Uterus (tissue), 4 donors: ENCODE measurements around the gene SKA2. TPM values are rescaled to one million over a fixed set of nuclear protein-coding genes. Genes with fewer than 3 reads are reported as not detected.
A peak's percentile ranks its signal among the peaks of the same experiment; 100 is the strongest.

Experiments used
- DNase-seq, 2 donors: peaks; one replicate each; pipeline ENCODE4 v3.0.0-alpha.2; 2019 to 2020
- H3K27ac ChIP-seq, 2 donors: fragments of 200-600 bp; sonication (generic); 1 replicate in 1 of 2; 2 replicates in 1 of 2; pipeline ENCODE4 v1.5.1; 2016 to 2018
- H3K27me3 ChIP-seq, 2 donors: fragments of 200-600 bp; sonication (generic); one replicate each; pipeline ENCODE4 v1.5.1; 2018 to 2019; ENCODE audit warnings: control low read depth in 1 of 2
- H3K36me3 ChIP-seq, 2 donors: fragments of 200-600 bp; sonication (generic); one replicate each; pipeline ENCODE4 v1.5.1; 2019; ENCODE audit warnings: control low read depth in 1 of 2
- H3K4me1 ChIP-seq, 2 donors: fragments of 200-600 bp; sonication (generic); one replicate each; pipeline ENCODE4 v1.5.1; 2018 to 2019; ENCODE audit warnings: control low read depth in 1 of 2
- H3K4me3 ChIP-seq, 2 donors: fragments of 200-600 bp; sonication (generic); 1 replicate in 1 of 2; 2 replicates in 1 of 2; pipeline ENCODE4 v1.5.1; 2018 to 2019; ENCODE audit warnings: mild to moderate bottlenecking in 1 of 2
- H3K9me3 ChIP-seq, 2 donors: fragments of 200-600 bp; sonication (generic); one replicate each; pipeline ENCODE4 v1.5.1; 2019; ENCODE audit warnings: control low read depth in 1 of 2
- CTCF ChIP-seq, 4 experiments: fragments of 200-600 bp in 2 of 4; fragments of 450-650 bp in 2 of 4; sonication (generic) in 2 of 4; IDR thresholded peaks; one replicate each; pipeline ENCODE4 v1.5.1; 2016 to 2019; ENCODE audit warnings: antibody characterized with exemption in 4 of 4, mild to moderate bottlenecking in 2 of 4, moderate library complexity in 1 of 4
- POLR2A ChIP-seq, 2 donors: fragments of 450-650 bp; IDR thresholded peaks; one replicate each; pipeline ENCODE4 v1.6.1; 2016; ENCODE audit warnings: antibody characterized with exemption in 2 of 2, mild to moderate bottlenecking in 1 of 2, moderate library complexity in 1 of 2
- intact Hi-C: fragments of 100-400 bp; cut with DNase I; formaldehyde crosslinking; loops from one replicate; pipeline ENCODE4 v1.15.1; 2023; ENCODE audit warnings: low total_unique reads
- total RNA-seq, 4 donors: library from RNA; depleted of rRNA in 3 of 4; stranded (reverse); fragments of >200 nt in 3 of 4; gene quantifications; one replicate each; pipeline versions ENCODE4 v1.1.0 to v1.2.4, GENCODE V29; 2014 to 2023
- donor health status: DM: yes; HTN: yes; CAD: no.

Gene SKA2
- total RNA-seq, 4 donors from 2014 or later = 20.6 to 99.8 (median 33.0) TPM

GRCh38 chr17:59105852-59106462 is 49.0 kb downstream of the SKA2 start:
- DNase-seq = peak; percentile 57 to 59
- no peak for TF ChIP-seq CTCF (IDR thresholded peaks at IDR 0.05)
- no peak for TF ChIP-seq POLR2A (IDR thresholded peaks at IDR 0.05)
- Histone ChIP-seq H3K27me3 (no peaks in the 10 kb centered on the region), H3K4me1 (no peaks in the 10 kb centered on the region), H3K36me3 (no peaks in the 10 kb centered on the region), H3K4me3 (peak overlapping the region; percentile 79 to 83), H3K27ac (peak overlapping the region; percentile 82), H3K9me3 (no peaks in the 10 kb centered on the region)
- intact Hi-C loops = no loop called here

GRCh38 chr17:59101178-59101577 is 53.8 kb downstream of the SKA2 start:
- DNase-seq = no peak
- TF ChIP-seq CTCF (IDR thresholded peaks at IDR 0.05) = no peak
- no peak for TF ChIP-seq POLR2A (IDR thresholded peaks at IDR 0.05)
- no peaks in the 10 kb centered on the region for H3K27me3 ChIP-seq
- H3K4me3 ChIP-seq = no peak overlapping the region
- H3K27ac ChIP-seq = no peak overlapping the region
- H3K36me3 ChIP-seq = no peaks in the 10 kb centered on the region
- no peaks in the 10 kb centered on the region for H3K4me1 ChIP-seq
- no peaks in the 10 kb centered on the region for H3K9me3 ChIP-seq
- intact Hi-C loops = no loop called here

- Histone ChIP-seq H3K27me3 (no peaks in the 10 kb centered on the region), H3K27ac (no peak overlapping the region), H3K9me3 (no peaks in the 10 kb centered on the region), H3K4me3 (no peak overlapping the region), H3K4me1 (peaks cover 0 to 4% of the 10 kb centered on the region in 2 donors), H3K36me3 (no peaks in the 10 kb centered on the region)
- no peak for DNase-seq
- intact Hi-C loops = no loop called here
- TF ChIP-seq CTCF (IDR thresholded peaks at IDR 0.05) (no peak), POLR2A (IDR thresholded peaks at IDR 0.05) (no peak)
Observed at GRCh38 chr17:59097876-59098275, 57.1 kb downstream of the SKA2 start.

GRCh38 chr17:59094861-59095530 is 60.0 kb downstream of the SKA2 start:
- DNase-seq = no peak
- Histone ChIP-seq H3K4me3 (no peak overlapping the region), H3K27ac (no peak overlapping the region), H3K4me1 (peaks cover 0 to 4% of the 10 kb centered on the region in 2 donors), H3K36me3 (no peaks in the 10 kb centered on the region), H3K27me3 (no peaks in the 10 kb centered on the region), H3K9me3 (no peaks in the 10 kb centered on the region)
- intact Hi-C loops = no loop called here
- TF ChIP-seq CTCF (IDR thresholded peaks at IDR 0.05) = no peak
- TF ChIP-seq POLR2A (IDR thresholded peaks at IDR 0.05) = no peak

- no peaks in the 10 kb centered on the region for H3K36me3 ChIP-seq
- H3K4me1 ChIP-seq = peaks cover 0 to 4% of the 10 kb centered on the region in 2 donors
- H3K27me3 ChIP-seq = no peaks in the 10 kb centered on the region
- H3K4me3 ChIP-seq = no peak overlapping the region
- H3K27ac ChIP-seq = peak overlapping the region; percentile 55 to 65
- no peak for TF ChIP-seq CTCF (IDR thresholded peaks at IDR 0.05)
- no peak for TF ChIP-seq POLR2A (IDR thresholded peaks at IDR 0.05)
- no peaks in the 10 kb centered on the region for H3K9me3 ChIP-seq
- peak; percentile 50 to 60 for DNase-seq
- intact Hi-C loops = no loop called here
Observed at GRCh38 chr17:59093702-59094231, 61.2 kb downstream of the SKA2 start.
